GM18867 (cell line): ENCODE results near the gene MREG.

Experiments used
- ATAC-seq: cut with Tn5 transposase; IDR thresholded peaks from one replicate; pipeline ENCODE4 v1.9.1; 2021; ENCODE audit warnings: mild to moderate bottlenecking, moderate library complexity; ENCODE audit not compliant: unreplicated experiment

The MREG gene

GRCh38 chr2:215920244-215921100 is 92.9 kb downstream of the MREG start:
- ATAC-seq, result peak; percentile 61

- no peak for ATAC-seq
Measured at GRCh38 chr2:215919624-215920243, 93.6 kb downstream of the MREG start.

GRCh38 chr2:215918901-215919599 is 94.3 kb downstream of the MREG start:
- no peak for ATAC-seq

- peak; percentile 80 for ATAC-seq
Measured at GRCh38 chr2:215917953-215918620, 95.3 kb downstream of the MREG start.

- no peak for ATAC-seq
Measured at GRCh38 chr2:215915441-215915840, 97.9 kb downstream of the MREG start.

- ATAC-seq, result no peak
Measured at GRCh38 chr2:215914777-215915165, 98.6 kb downstream of the MREG start.

GRCh38 chr2:215914054-215914776 is 99.1 kb downstream of the MREG start:
- no peak for ATAC-seq

- no peak for ATAC-seq
Measured at GRCh38 chr2:215912299-215912842, 101.0 kb downstream of the MREG start.

- ATAC-seq, result no peak
Measured at GRCh38 chr2:215911301-215912085, 101.9 kb downstream of the MREG start.

GRCh38 chr2:215910180-215910579 is 103.2 kb downstream of the MREG start:
- no peak for ATAC-seq

- peak; percentile 54 for ATAC-seq
Measured at GRCh38 chr2:215907147-215907546, 106.2 kb downstream of the MREG start.

- no peak for ATAC-seq
Measured at GRCh38 chr2:215906458-215906857, 106.9 kb downstream of the MREG start.

- no peak for ATAC-seq
Measured at GRCh38 chr2:215905691-215906090, 107.7 kb downstream of the MREG start.

- no peak for ATAC-seq
Measured at GRCh38 chr2:215904101-215904500, 109.2 kb downstream of the MREG start.

- no peak for ATAC-seq
Measured at GRCh38 chr2:215903203-215903602, 110.1 kb downstream of the MREG start.

- ATAC-seq, result no peak
Measured at GRCh38 chr2:215901796-215902195, 111.6 kb downstream of the MREG start.

GRCh38 chr2:215900843-215901242 is 112.5 kb downstream of the MREG start:
- peak; percentile 82 for ATAC-seq

- no peak for ATAC-seq
Measured at GRCh38 chr2:215900203-215900611, 113.1 kb downstream of the MREG start.
